Measurements from ENCODE around the gene GEMIN4.
"Not testable (repeated sequence)": the region's sequence is repeated elsewhere in the genome, so short reads cannot be mapped to it uniquely, and the experiment has no call there.

The GEMIN4 gene

GRCh38 chr17:752002-752619 lies at the start of gene GEMIN4:
Gene GEMIN4, minus strand, starts transcription at chr17:752264. Its CDS starts 122 bp downstream, at chr17:752142.
- DNase-seq = peak; percentile 98

- DNase-seq = no peak
These were observed 49.6 kb upstream of the GEMIN4 start for GRCh38 chr17:801660-802059.

DNA sequence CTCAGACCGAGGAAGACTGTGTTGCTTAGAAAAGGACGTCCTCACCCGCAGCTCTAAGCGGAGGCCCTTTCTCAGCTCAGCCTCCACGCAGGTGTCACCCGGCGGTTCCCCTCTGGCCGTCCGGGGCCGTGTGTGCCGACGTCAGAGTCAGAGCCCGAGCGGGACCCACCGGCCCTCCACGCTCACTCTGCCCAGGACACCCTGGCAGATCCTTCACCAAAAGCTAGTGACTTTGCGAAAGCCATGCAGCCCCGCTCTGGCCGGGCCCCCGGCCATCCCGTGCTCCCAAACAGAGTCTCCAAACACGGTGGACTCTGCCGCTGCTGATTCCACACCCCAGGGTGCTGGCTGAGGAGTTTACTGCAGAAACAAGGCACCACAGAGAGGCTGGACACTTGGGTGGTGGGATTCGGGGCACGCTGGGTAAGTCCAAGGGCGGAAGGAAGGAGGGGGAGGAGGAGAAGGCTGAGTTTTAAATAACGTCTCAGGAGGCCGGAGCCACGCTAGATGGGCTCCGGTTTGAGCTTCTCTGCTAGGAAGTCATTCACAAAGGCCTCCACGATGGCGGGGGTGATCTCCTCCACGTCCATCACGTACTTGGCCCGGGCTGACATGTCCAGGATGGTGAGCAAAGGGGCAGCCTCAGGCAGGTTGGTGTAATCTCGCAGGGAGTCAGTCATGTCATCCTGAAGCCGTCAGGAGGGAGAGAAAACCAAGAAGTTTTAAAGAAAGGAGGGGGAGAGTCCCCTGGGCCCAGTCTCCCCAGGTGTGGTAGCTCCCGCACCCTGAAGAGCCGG lies 48.6 kb upstream of the GEMIN4 start:
- no peak for DNase-seq

- no peak for DNase-seq
These were observed 47.2 kb upstream of the GEMIN4 start for GRCh38 chr17:799261-799660.

DNA sequence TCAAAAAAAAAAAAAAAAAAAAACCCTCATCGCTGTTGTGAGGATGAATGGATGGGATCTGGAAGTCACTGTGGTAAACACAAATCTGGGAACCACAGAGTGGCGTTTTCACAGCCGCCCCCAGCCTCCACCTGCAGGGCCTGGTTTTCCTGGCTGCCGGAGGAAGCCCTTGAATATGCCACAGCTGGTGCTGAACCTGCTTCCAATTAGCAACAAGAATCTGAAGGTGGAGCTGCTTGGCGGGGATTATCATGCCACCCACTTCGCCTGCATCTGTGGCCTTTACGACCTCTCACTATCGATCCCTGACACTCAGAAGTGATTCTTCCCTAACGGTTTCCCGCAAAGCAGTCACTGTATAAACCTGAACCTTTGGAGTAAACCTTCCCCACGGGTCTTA lies 46.2 kb upstream of the GEMIN4 start:
- DNase-seq = no peak

DNA sequence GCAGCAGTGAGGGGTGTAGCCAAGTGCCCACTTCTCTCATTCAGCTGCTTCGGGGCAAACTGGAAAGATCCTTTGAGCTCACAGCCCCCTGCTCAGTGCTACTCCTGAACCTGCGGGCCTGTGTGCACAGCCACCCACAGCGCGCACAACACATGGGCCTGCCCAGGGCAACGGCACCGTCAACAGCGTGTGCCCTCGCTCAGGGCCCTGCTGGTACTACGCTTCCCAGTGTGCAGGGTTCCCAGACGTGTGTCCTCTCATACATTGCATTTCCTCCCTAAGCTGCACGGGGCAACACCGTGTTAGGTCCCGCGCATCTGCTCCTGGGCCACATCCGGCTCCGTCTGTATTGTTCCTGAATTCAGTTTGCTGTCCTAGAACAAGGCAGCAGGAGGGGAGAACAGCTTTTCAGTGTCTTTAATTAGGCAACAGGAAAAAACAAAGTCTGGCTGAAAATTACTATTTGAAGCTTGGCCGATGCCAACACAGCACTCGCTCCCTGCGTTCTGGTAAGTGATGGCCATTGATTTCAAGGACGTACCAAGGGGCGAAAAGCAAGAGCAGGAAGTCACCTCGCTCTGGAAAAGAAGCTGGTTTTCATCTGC lies 45.3 kb upstream of the GEMIN4 start:
- no peak for DNase-seq

- no peak for DNase-seq
These were observed 44.5 kb upstream of the GEMIN4 start for GRCh38 chr17:796609-797008.

DNA sequence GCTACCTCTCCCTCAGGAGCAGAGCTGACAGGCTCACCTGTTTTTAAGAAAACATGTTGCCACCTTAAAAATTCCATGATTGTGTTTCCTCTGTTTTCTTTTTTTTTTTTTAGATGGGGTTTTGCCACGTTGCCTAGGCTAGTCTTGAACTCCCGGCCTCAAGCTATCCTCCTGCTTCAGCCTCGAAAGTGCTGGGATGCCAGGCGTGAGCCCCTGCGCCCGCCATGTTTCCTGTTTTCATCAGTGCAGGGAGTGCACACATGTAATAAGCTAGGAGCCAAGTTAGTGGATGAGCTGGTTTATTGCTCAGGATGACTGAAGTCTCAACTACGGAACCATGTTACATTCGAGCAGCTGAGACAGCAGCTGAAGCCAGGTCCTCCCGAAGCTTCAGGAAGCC lies 43.7 kb upstream of the GEMIN4 start:
- DNase-seq = no peak

DNA sequence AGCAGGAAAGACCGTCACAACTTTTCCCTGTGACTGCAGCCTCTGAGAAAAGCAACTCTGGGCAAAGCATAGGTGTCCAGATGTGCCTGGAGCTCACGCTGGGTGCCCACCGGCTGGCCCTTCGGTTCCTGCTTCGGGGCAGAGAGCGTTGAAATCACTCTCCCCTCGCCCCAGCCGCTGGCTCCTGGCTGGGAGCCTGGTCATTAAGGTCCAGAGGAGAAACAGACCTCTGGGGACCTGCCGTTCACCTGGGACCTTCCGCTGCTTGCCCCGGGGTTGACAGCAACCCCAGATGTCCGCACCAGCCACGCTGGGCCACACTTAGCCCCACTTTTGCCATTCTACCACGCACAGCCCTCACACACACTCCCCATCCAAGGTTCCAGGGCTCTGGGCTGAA lies 43.2 kb upstream of the GEMIN4 start:
- no peak for DNase-seq

- peak; percentile 57 for DNase-seq
These were observed 42.8 kb upstream of the GEMIN4 start for GRCh38 chr17:794876-795275.

GRCh38 chr17:792277-792676 lies 40.2 kb upstream of the GEMIN4 start:
- DNase-seq = no peak

GRCh38 chr17:791829-792228 lies 39.8 kb upstream of the GEMIN4 start:
- DNase-seq = no peak

DNA sequence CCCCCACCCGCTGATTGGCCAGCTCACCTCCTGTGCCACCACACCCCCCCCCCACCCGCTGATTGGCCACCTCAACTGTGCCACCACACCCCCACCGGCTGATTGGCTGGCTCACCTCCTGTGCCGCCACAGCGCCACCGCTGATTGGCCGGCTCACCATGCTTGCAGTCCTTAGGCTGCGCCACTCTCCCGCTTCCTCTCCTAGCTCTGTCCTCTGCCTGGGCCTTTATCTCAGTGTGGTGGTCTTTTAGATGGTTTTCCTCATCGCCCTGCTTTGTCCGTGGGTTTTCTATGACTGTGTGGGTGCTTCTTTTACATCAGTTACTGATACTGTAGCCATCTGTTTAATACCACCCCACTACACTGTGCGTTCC lies 38.8 kb upstream of the GEMIN4 start:
- not testable (repeated sequence) for DNase-seq

DNA sequence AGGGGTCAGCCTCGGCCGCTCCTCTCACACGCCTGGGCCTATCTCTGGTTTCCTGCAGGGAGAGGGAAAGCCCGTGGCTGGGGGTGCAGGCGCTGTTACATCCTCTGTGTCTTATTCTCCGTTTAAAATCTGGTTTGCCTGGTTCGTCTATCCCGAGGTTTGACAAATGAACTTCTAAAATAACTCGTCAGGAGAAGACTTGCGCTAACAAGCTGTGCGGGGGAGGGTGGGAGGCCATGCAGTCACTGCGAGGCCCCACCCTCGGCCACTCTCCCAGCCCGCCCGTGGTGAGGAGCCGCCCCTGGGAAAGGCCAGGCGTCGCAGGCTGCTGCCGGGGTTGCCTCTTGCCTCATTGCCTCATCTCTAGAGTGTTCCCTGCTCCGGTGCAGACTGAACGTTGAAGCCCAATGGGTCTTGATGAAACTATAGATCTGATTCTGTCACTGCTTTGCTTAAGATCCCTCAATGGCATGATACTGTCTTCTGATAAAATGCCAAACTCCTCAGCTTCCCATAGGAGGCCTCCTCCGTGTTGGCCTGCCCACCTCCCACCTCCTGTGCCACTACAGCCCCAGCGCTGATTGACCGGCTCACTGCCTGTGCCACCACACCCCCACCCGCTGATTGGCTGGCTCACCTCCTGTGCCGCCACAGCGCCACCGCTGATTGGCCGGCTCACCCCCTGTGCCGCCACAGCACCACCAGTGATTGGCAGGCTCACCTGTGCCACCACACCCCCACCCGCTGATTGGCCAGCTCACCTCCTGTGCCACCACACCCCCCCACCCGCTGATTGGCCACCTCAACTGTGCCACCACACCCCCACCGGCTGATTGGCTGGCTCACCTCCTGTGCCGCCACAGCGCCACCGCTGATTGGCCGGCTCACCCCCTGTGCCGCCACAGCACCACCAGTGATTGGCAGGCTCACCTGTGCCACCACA lies 38.1 kb upstream of the GEMIN4 start:
- DNase-seq = not testable (repeated sequence)

DNA sequence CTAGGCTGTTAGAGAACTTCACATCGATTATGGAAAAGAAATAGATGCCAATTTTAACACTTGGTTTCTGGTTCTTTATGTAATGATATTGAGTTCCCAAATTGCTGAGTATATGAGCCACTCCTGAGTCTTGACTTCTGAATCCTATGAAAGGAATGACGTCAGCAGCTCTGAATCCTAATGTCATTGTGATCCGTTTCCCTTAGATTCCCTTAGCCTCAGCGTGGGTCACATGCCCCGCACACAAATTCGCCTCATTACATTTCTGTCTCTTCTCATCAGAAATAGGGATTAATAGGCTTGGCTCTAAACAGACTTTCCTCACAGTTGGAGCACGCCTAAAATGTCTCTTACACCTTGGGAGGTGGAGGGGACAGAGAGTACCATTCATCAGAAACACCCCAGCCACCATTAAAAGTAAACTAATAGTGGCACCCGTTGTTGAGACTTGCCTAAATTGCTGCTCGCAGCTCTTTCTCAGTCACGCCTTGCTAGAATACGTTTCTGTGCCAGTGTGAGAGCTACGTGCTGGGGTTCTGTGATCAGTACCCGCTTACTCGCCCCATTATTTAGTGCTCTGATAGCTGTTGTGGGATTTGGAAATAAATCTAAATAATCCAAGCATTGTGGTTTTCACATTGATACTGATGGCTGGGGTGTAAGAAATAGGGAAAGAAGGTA lies 37.2 kb upstream of the GEMIN4 start:
- DNase-seq = no peak

GRCh38 chr17:788551-788950 lies 36.5 kb upstream of the GEMIN4 start:
- no peak for DNase-seq

- DNase-seq = no peak
These were observed 35.7 kb upstream of the GEMIN4 start for GRCh38 chr17:787641-788221.

DNA sequence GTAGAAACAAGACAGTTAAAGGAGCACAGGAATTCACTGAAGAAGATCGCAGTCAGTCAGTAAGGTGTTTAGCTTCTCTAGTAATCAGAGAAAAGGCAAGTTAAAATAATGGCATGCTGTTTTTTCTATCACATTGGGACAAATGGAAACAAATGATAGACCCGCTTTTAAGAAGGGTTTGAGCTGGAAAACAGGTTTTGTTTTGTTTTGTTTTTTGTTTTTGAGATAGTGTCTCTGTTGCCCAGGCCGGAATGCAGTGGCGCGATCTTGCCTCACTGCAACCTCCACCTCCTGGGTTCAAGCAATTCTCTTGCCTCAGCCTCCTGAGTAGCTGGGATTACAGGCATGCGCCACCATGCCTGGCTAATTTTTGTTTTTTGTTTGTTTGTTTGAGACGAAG lies 33.8 kb upstream of the GEMIN4 start:
- DNase-seq = not testable (repeated sequence)

- no peak for DNase-seq
These were observed 32.1 kb upstream of the GEMIN4 start for GRCh38 chr17:784143-784542.

DNA sequence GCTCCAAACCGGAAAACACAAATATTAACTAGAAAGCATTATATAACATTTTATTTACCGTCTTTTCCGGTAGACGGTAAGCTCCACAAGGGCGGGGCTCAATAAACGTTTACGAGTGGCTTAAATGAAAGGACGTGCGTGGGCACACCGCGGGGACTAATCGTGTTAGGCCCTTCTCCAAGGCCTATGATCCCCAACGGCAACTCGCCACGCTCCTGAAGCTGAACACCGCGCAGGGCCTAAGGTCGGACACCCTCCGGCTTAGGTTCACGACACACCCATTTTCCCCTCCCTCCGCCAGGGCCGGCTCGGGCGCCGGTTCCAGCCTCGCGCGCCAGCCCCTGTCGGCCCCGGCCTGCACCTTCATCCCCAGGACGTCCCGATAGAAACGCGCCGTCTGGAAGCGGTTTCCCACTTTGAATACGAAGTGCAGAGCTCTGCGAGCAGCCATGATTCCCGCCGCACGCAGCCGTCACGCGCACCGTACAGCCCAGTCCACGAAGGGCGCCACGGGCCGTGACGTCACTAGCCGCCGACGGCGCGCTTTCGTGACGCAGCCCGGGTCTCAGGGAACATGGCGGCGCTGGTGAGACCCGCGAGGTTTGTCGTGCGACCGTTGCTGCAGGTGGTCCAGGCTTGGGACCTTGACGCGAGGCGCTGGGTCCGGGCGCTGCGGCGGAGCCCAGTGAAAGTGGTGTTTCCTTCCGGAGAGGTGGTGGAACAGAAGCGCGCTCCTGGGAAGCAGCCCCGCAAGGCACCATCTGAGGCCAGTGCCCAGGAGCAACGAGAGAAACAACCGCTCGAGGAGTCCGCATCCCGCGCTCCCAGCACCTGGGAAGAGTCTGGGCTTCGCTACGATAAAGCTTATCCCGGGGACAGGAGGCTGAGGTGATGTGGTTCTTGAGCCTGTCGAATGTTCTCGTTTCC lies 30.0 kb upstream of the GEMIN4 start, which contains the start of the genes GLOD4 and MRM3:
TSS of gene GLOD4 (minus strand) at position 476 of the 927 bp plus-strand sequence. CDS start at position 451, 25 bp downstream.
TSS of gene MRM3 (plus strand) at position 549 of the 927 bp plus-strand sequence. CDS start at position 575, 26 bp downstream.
- DNase-seq = peak; percentile 93

GRCh38 chr17:778096-778495 lies 26.0 kb upstream of the GEMIN4 start:
- DNase-seq = no peak

All from CD4-positive, alpha-beta T cell treated with Interleukin-6 for 4 hours (primary cell).